Neural cell (in vitro differentiated cells): Measurements from ENCODE around the gene UCN2. TPM values are rescaled to one million over a fixed set of nuclear protein-coding genes. Genes with fewer than 3 reads are reported as not detected.

ENCODE experiments used
- H2AFZ ChIP-seq: fragments of 200-600, 300-800 bp; sonication (generic), shearing (Covaris generic); 2 replicates; pipeline ENCODE4 v1.6.0; 2014; ENCODE audit warnings: low read depth, mild to moderate bottlenecking, antibody characterized with exemption, low read length, moderate library complexity
- H3F3A ChIP-seq: fragments of 200-600 bp; shearing (Covaris generic); 2 replicates; pipeline ENCODE4 v1.6.1; 2016; ENCODE audit warnings: mild to moderate bottlenecking, moderate library complexity, mixed read lengths, antibody characterized with exemption, low read length; ENCODE audit not compliant: insufficient read depth, poor library complexity, severe bottlenecking
- H3K27ac ChIP-seq: fragments of 200-600, 300-800 bp; sonication (generic), shearing (Covaris generic); 2 replicates; pipeline ENCODE4 v1.5.1; 2014; ENCODE audit warnings: mild to moderate bottlenecking, low read length, moderate library complexity
- H3K27me3 ChIP-seq: fragments of 300-800, 200-600 bp; sonication (generic), shearing (Covaris generic); 2 replicates; pipeline ENCODE4 v1.6.0; 2014; ENCODE audit warnings: mild to moderate bottlenecking, low read depth, low read length, moderate library complexity; ENCODE audit not compliant: insufficient read depth
- H3K36me3 ChIP-seq: fragments of 300-800, 200-600 bp; sonication (generic), shearing (Covaris generic); 2 replicates; pipeline ENCODE4 v1.5.1; 2014; ENCODE audit warnings: mild to moderate bottlenecking, antibody characterized with exemption, low read length, moderate library complexity; ENCODE audit not compliant: insufficient read depth
- H3K4me2 ChIP-seq: fragments of 300-800, 200-600 bp; sonication (generic), shearing (Covaris generic); 2 replicates; pipeline ENCODE4 v1.6.0; 2014; ENCODE audit warnings: mild to moderate bottlenecking, low read length
- H3K4me3 ChIP-seq: fragments of 300-800, 200-600 bp; sonication (generic), shearing (Covaris generic); 2 replicates; pipeline ENCODE4 v1.5.1; 2014; ENCODE audit warnings: mild to moderate bottlenecking, low read length, moderate library complexity
- H3K79me2 ChIP-seq: fragments of 200-600 bp; shearing (Covaris generic); replicated peaks from 2 replicates; pipeline ENCODE4 v1.6.0; 2014; ENCODE audit warnings: mild to moderate bottlenecking, low read length, moderate library complexity; ENCODE audit not compliant: insufficient read depth
- H3K9ac ChIP-seq: fragments of 300-800, 200-600 bp; sonication (generic), shearing (Covaris generic); 2 replicates; pipeline ENCODE4 v1.6.1; 2016; ENCODE audit warnings: mild to moderate bottlenecking, low read length, mixed read lengths
- H3K9me2 ChIP-seq: fragments of 200-600 bp; shearing (Covaris generic); 2 replicates; pipeline ENCODE4 v1.6.1; 2016; ENCODE audit warnings: mild to moderate bottlenecking, low read length, mixed read lengths; ENCODE audit not compliant: insufficient read depth
- H3K9me3 ChIP-seq: fragments of 200-600, 300-800 bp; sonication (generic), shearing (Covaris generic); 2 replicates; pipeline ENCODE4 v1.6.1; 2016; ENCODE audit warnings: mild to moderate bottlenecking, mixed run types, low read length, moderate library complexity, mixed read lengths
- H4K20me1 ChIP-seq: fragments of 200-600 bp; shearing (Covaris generic); 2 replicates; pipeline ENCODE4 v1.6.1; 2016; ENCODE audit warnings: mild to moderate bottlenecking, mixed run types; ENCODE audit not compliant: insufficient read depth
- CTCF ChIP-seq: fragments of 450-650 bp; IDR thresholded peaks from 2 replicates; pipeline ENCODE4 v1.5.1; 2014; ENCODE audit warnings: antibody characterized with exemption, mild to moderate bottlenecking, moderate library complexity; ENCODE audit not compliant: poor library complexity, severe bottlenecking
- EP300 ChIP-seq: fragments of 450-650 bp; conservative IDR thresholded peaks from 2 replicates; pipeline ENCODE4 v1.6.1; 2014; ENCODE audit warnings: antibody characterized with exemption, mild to moderate bottlenecking, moderate library complexity; ENCODE audit not compliant: poor library complexity, severe bottlenecking
- EZH2 ChIP-seq: fragments of 200-600, 300-800 bp; shearing (Covaris generic), sonication (generic); IDR thresholded peaks from 2 replicates; pipeline ENCODE4 v1.6.1; 2014; ENCODE audit warnings: antibody characterized with exemption, low read length, borderline replicate concordance, mild to moderate bottlenecking; ENCODE audit not compliant: insufficient read depth, poor library complexity, severe bottlenecking
- MXI1 ChIP-seq: fragments of 450-650 bp; conservative IDR thresholded peaks from 2 replicates; pipeline ENCODE4 v1.6.1; 2014; ENCODE audit warnings: antibody characterized with exemption, mild to moderate bottlenecking; ENCODE audit not compliant: poor library complexity, severe bottlenecking
- POLR2AphosphoS5 ChIP-seq: IDR thresholded peaks from 2 replicates; pipeline ENCODE4 v1.6.1; 2012
- RAD21 ChIP-seq: fragments of 450-650 bp; conservative IDR thresholded peaks from 2 replicates; pipeline ENCODE4 v1.6.1; 2014; ENCODE audit warnings: antibody characterized with exemption, mild to moderate bottlenecking, moderate library complexity
- REST ChIP-seq: IDR thresholded peaks from 2 replicates; pipeline ENCODE4 v1.6.1; 2012; ENCODE audit warnings: borderline replicate concordance
- SMC3 ChIP-seq: fragments of 450-650 bp; conservative IDR thresholded peaks from 2 replicates; pipeline ENCODE4 v1.6.1; 2014; ENCODE audit warnings: antibody characterized with exemption, mild to moderate bottlenecking, moderate library complexity; ENCODE audit not compliant: poor library complexity
- TAF1 ChIP-seq: IDR thresholded peaks from 2 replicates; pipeline ENCODE4 v1.6.1; 2012; ENCODE audit warnings: low read depth
- polyA plus RNA-seq: library from polyadenylated mRNA; depleted of rRNA; stranded (reverse); fragments of >200 nt; gene quantifications from 2 replicates; pipeline ENCODE4 v1.2.3, GENCODE V29; 2014

Gene UCN2
- polyA plus RNA-seq, 1 donor from 2014 or later: 0.68 TPM

- Histone ChIP-seq H3K36me3 (no peaks in the 10 kb centered on the region), H3K27me3 (no peaks in the 10 kb centered on the region), H3F3A (no peaks in the 10 kb centered on the region), H3K4me3 (no peak overlapping the region), H3K4me2 (no peak overlapping the region), H3K9me2 (no peaks in the 10 kb centered on the region), H3K9me3 (no peaks in the 10 kb centered on the region), H4K20me1 (no peaks in the 10 kb centered on the region), H2AFZ (no peak overlapping the region), H3K79me2 (no peaks in the 10 kb centered on the region), H3K9ac (no peak overlapping the region), H3K27ac (no peak overlapping the region)
- TF ChIP-seq SMC3 (no peak), EZH2 (no peak), REST (no peak), CTCF (no peak), MXI1 (no peak), POLR2AphosphoS5 (no peak), RAD21 (no peak)
These were observed 45.5 kb downstream of the UCN2 start for GRCh38 chr3:48518069-48518468.

- no peak overlapping the region for H3K4me2 ChIP-seq
- no peak overlapping the region for H3K27ac ChIP-seq
- TF ChIP-seq CTCF: no peak
- TF ChIP-seq REST: no peak
- TF ChIP-seq TAF1: no peak
- no peak for TF ChIP-seq MXI1
- no peak for TF ChIP-seq RAD21
- TF ChIP-seq POLR2AphosphoS5: no peak
- no peak for TF ChIP-seq EZH2
- TF ChIP-seq EP300: no peak
- TF ChIP-seq SMC3: no peak
- H3K36me3 ChIP-seq: no peaks in the 10 kb centered on the region
- H3K9me3 ChIP-seq: no peaks in the 10 kb centered on the region
- H3K4me3 ChIP-seq: no peak overlapping the region
- no peak overlapping the region for H2AFZ ChIP-seq
- no peaks in the 10 kb centered on the region for H3K79me2 ChIP-seq
- H3K9me2 ChIP-seq: no peaks in the 10 kb centered on the region
- no peak overlapping the region for H3K9ac ChIP-seq
- no peaks in the 10 kb centered on the region for H3K27me3 ChIP-seq
- H4K20me1 ChIP-seq: no peaks in the 10 kb centered on the region
- no peaks in the 10 kb centered on the region for H3F3A ChIP-seq
These were observed 47.0 kb downstream of the UCN2 start for GRCh38 chr3:48516571-48516970.
